Neural progenitor cell (in vitro differentiated cells): ENCODE measurements around the gene CLSTN2. TPM values are rescaled to one million over a fixed set of nuclear protein-coding genes. Genes with fewer than 3 reads are reported as not detected.

Experiments
- DNase-seq: peaks from one replicate; pipeline ENCODE4 v3.0.0-alpha.2; 2016; ENCODE audit warnings: low spot score
- H2AFZ ChIP-seq: fragments of 200-600 bp; sonication (generic); replicated peaks from 2 replicates; pipeline ENCODE4 v1.6.1; 2016; ENCODE audit warnings: antibody characterized with exemption
- H3F3A ChIP-seq: fragments of 200-600 bp; sonication (generic); 2 replicates; pipeline ENCODE4 v1.6.1; 2016; ENCODE audit warnings: antibody characterized with exemption, low read depth
- H3K27ac ChIP-seq: fragments of 200-600 bp; sonication (generic); 2 replicates; pipeline ENCODE4 v1.5.1; 2016; ENCODE audit warnings: mild to moderate bottlenecking
- H3K27me3 ChIP-seq: fragments of 200-600 bp; sonication (generic); 2 replicates; pipeline ENCODE4 v1.6.1; 2016; ENCODE audit warnings: mild to moderate bottlenecking, moderate library complexity
- H3K36me3 ChIP-seq: fragments of 200-600 bp; sonication (generic); 2 replicates; pipeline ENCODE4 v1.5.1; 2016
- H3K4me1 ChIP-seq: fragments of 200-600 bp; sonication (generic); 2 replicates; pipeline ENCODE4 v1.6.1; 2016; ENCODE audit warnings: mixed run types
- H3K4me2 ChIP-seq: fragments of 200-600 bp; sonication (generic); 2 replicates; pipeline ENCODE4 v1.6.1; 2016
- H3K4me3 ChIP-seq: fragments of 200-600 bp; sonication (generic); 2 replicates; pipeline ENCODE4 v1.5.1; 2016
- H3K79me2 ChIP-seq: fragments of 200-600 bp; sonication (generic); 2 replicates; pipeline ENCODE4 v1.6.1; 2016; ENCODE audit warnings: low read depth
- H3K9ac ChIP-seq: fragments of 200-600 bp; sonication (generic); 2 replicates; pipeline ENCODE4 v1.6.1; 2016
- H3K9me3 ChIP-seq: fragments of 200-600 bp; sonication (generic); 2 replicates; pipeline ENCODE4 v1.5.1; 2016; ENCODE audit warnings: low read depth
- H4K20me1 ChIP-seq: fragments of 200-600 bp; sonication (generic); 2 replicates; pipeline ENCODE4 v1.6.1; 2016; ENCODE audit warnings: low read depth
- H3K27ac Mint-ChIP-seq: 3 replicates; pipeline ENCODE4 v1.8.0; 2021; ENCODE audit warnings: mixed read lengths
- H3K27me3 Mint-ChIP-seq: 2 replicates; pipeline ENCODE4 v1.8.0; 2022; ENCODE audit warnings: low read depth, mild to moderate bottlenecking, inconsistent platforms, moderate library complexity, mixed read lengths; ENCODE audit not compliant: insufficient read depth
- H3K36me3 Mint-ChIP-seq: 3 replicates; pipeline ENCODE4 v1.8.0; 2021; ENCODE audit warnings: mixed read lengths
- H3K4me1 Mint-ChIP-seq: 3 replicates; pipeline ENCODE4 v1.8.0; 2021; ENCODE audit warnings: mixed read lengths
- H3K4me3 Mint-ChIP-seq: 3 replicates; pipeline ENCODE4 v1.8.0; 2021; ENCODE audit warnings: mild to moderate bottlenecking, moderate library complexity, mixed read lengths
- H3K9me3 Mint-ChIP-seq: 3 replicates; pipeline ENCODE4 v1.8.0; 2020; ENCODE audit warnings: mixed read lengths
- CTCF ChIP-seq: fragments of 200-600 bp; sonication (generic); IDR thresholded peaks from 2 replicates; pipeline ENCODE4 v1.5.1; 2017; ENCODE audit warnings: antibody characterized with exemption, mild to moderate bottlenecking
- EZH2 ChIP-seq: fragments of 200-600 bp; sonication (generic); IDR thresholded peaks from 2 replicates; pipeline ENCODE4 v1.6.1; 2017; ENCODE audit warnings: antibody characterized with exemption, mild to moderate bottlenecking, moderate library complexity
- EZH2phosphoT487 ChIP-seq: fragments of 200-600 bp; sonication (generic); IDR thresholded peaks from 2 replicates; pipeline ENCODE4 v1.6.1; 2017; ENCODE audit warnings: antibody characterized with exemption
- total RNA-seq: library from RNA; depleted of rRNA; stranded (reverse); fragments of >200 nt; gene quantifications from 2 replicates; pipeline ENCODE4 v1.2.3, GENCODE V29; 2015; ENCODE audit warnings: low replicate concordance

The CLSTN2 gene
- total RNA-seq, 1 donor from 2014 or later: 0.22 TPM

GRCh38 chr3:140093742-140094141 is 158.8 kb downstream of the CLSTN2 start:
- no peak for DNase-seq
- H3K27ac Mint-ChIP-seq: no peak overlapping the region

GRCh38 chr3:140094487-140094886 is 159.5 kb downstream of the CLSTN2 start:
- no peaks in the 10 kb centered on the region for H3K27me3 ChIP-seq
- peaks cover 10% of the 10 kb centered on the region for H3K4me1 Mint-ChIP-seq
- no peak overlapping the region for H3K4me3 ChIP-seq
- TF ChIP-seq EZH2 (no peak), EZH2phosphoT487 (no peak), CTCF (no peak)
- H3K79me2 ChIP-seq: no peaks in the 10 kb centered on the region
- H2AFZ ChIP-seq: no peak overlapping the region
- H3K9me3 Mint-ChIP-seq: peaks cover 11% of the 10 kb centered on the region
- no peaks in the 10 kb centered on the region for H3F3A ChIP-seq
- no peak overlapping the region for H3K27ac ChIP-seq
- H3K27ac Mint-ChIP-seq: no peak overlapping the region
- H3K9me3 ChIP-seq: peaks cover 3% of the 10 kb centered on the region
- no peaks in the 10 kb centered on the region for H3K4me1 ChIP-seq
- H3K36me3 Mint-ChIP-seq: peaks cover 3% of the 10 kb centered on the region
- no peak for DNase-seq
- no peaks in the 10 kb centered on the region for H3K36me3 ChIP-seq
- H3K27me3 Mint-ChIP-seq: peaks cover 3% of the 10 kb centered on the region
- H3K4me3 Mint-ChIP-seq: no peak overlapping the region
- no peaks in the 10 kb centered on the region for H4K20me1 ChIP-seq
- no peak overlapping the region for H3K9ac ChIP-seq
- no peak overlapping the region for H3K4me2 ChIP-seq

More at GRCh38 chr3:140093742-140094141, 158.8 kb downstream of the CLSTN2 start:
- Mint-ChIP-seq H3K4me3 (no peak overlapping the region), H3K27me3 (peaks cover 3% of the 10 kb centered on the region), H3K9me3 (peaks cover 11% of the 10 kb centered on the region), H3K4me1 (peaks cover 10% of the 10 kb centered on the region), H3K36me3 (peaks cover 3% of the 10 kb centered on the region)
- Histone ChIP-seq H3K9ac (no peak overlapping the region), H3K27ac (no peak overlapping the region), H3F3A (no peaks in the 10 kb centered on the region), H4K20me1 (no peaks in the 10 kb centered on the region), H3K79me2 (no peaks in the 10 kb centered on the region), H3K4me3 (no peak overlapping the region), H3K4me1 (no peaks in the 10 kb centered on the region), H3K27me3 (no peaks in the 10 kb centered on the region), H2AFZ (no peak overlapping the region), H3K4me2 (no peak overlapping the region), H3K9me3 (peaks cover 6% of the 10 kb centered on the region), H3K36me3 (no peaks in the 10 kb centered on the region)
- TF ChIP-seq EZH2phosphoT487 (no peak), CTCF (no peak), EZH2 (no peak)

- no peaks in the 10 kb centered on the region for H3K9me3 ChIP-seq
- H3F3A ChIP-seq: no peaks in the 10 kb centered on the region
- no peak overlapping the region for H3K27ac Mint-ChIP-seq
- no peak overlapping the region for H2AFZ ChIP-seq
- DNase-seq: no peak
- H3K4me3 Mint-ChIP-seq: no peak overlapping the region
- H3K79me2 ChIP-seq: no peaks in the 10 kb centered on the region
- H3K4me2 ChIP-seq: no peak overlapping the region
- peaks cover 10% of the 10 kb centered on the region for H3K4me1 Mint-ChIP-seq
- no peak overlapping the region for H3K4me3 ChIP-seq
- TF ChIP-seq CTCF (no peak), EZH2phosphoT487 (no peak), EZH2 (no peak)
- H3K27ac ChIP-seq: no peak overlapping the region
- H3K27me3 Mint-ChIP-seq: peaks cover 6% of the 10 kb centered on the region
- peaks cover 2% of the 10 kb centered on the region for H3K9me3 Mint-ChIP-seq
- H3K36me3 ChIP-seq: no peaks in the 10 kb centered on the region
- H3K36me3 Mint-ChIP-seq: no peaks in the 10 kb centered on the region
- H3K9ac ChIP-seq: no peak overlapping the region
- no peaks in the 10 kb centered on the region for H4K20me1 ChIP-seq
- no peaks in the 10 kb centered on the region for H3K27me3 ChIP-seq
- H3K4me1 ChIP-seq: no peaks in the 10 kb centered on the region
Measured at GRCh38 chr3:140096037-140096436, 161.1 kb downstream of the CLSTN2 start.
